Sigmoid colon (tissue), 7 donors: Measurements from ENCODE around the gene RNF144B. TPM values are rescaled to one million over a fixed set of nuclear protein-coding genes. Genes with fewer than 3 reads are reported as not detected.

Source experiments
- DNase-seq: peaks from one replicate; pipeline ENCODE4 v3.0.0-alpha.2; 2019
- H3K27ac ChIP-seq, 4 donors: fragments of 200-600 bp; sonication (generic); one replicate each; pipeline ENCODE4 v1.5.1; 2016 to 2019; ENCODE audit warnings: mild to moderate bottlenecking in 1 of 4
- H3K27me3 ChIP-seq, 3 donors: fragments of 200-600 bp; sonication (generic); one replicate each; pipeline ENCODE4 v1.5.1; 2019; ENCODE audit warnings: mild to moderate bottlenecking in 1 of 3
- H3K36me3 ChIP-seq, 4 donors: fragments of 200-600 bp; sonication (generic); one replicate each; pipeline ENCODE4 v1.5.1; 2016 to 2019
- H3K4me1 ChIP-seq, 4 donors: fragments of 200-600 bp; sonication (generic); one replicate each; pipeline ENCODE4 v1.5.1; 2017 to 2019
- H3K4me3 ChIP-seq, 4 donors: fragments of 200-600 bp; sonication (generic); one replicate each; pipeline ENCODE4 v1.5.1; 2017 to 2019; ENCODE audit warnings: mild to moderate bottlenecking in 2 of 4, moderate library complexity in 1 of 4
- H3K9me3 ChIP-seq, 4 donors: fragments of 200-600 bp in 3 of 4; sonication (generic) in 3 of 4; one replicate each; pipeline versions ENCODE4 v1.5.1 to v1.6.1; 2013 to 2019
- CTCF ChIP-seq, 4 experiments: fragments of 450-650 bp in 3 of 4; fragments of 200-600 bp in 1 of 4; IDR thresholded peaks; one replicate each; pipeline ENCODE4 v1.5.1; 2016 to 2019; ENCODE audit warnings: antibody characterized with exemption in 4 of 4, mild to moderate bottlenecking in 3 of 4, moderate library complexity in 2 of 4
- EP300 ChIP-seq, 4 donors: sonication (generic); formaldehyde crosslinking; IDR thresholded peaks; one replicate each; pipeline ENCODE4 v1.6.1; 2017; ENCODE audit warnings: antibody characterized with exemption in 4 of 4
- POLR2A ChIP-seq, 2 donors: fragments of 450-650 bp; IDR thresholded peaks; one replicate each; pipeline ENCODE4 v1.6.1; 2016; ENCODE audit warnings: antibody characterized with exemption in 2 of 2, mild to moderate bottlenecking in 2 of 2, moderate library complexity in 2 of 2
- POLR2AphosphoS5 ChIP-seq, 4 donors: sonication (generic); formaldehyde crosslinking; IDR thresholded peaks; one replicate each; pipeline ENCODE4 v1.6.1; 2017; ENCODE audit warnings: antibody characterized with exemption in 4 of 4
- WGBS, 2 donors: extraction: QIAGEN DNeasy Blood & Tissue Kit; methylation state at CpG; one replicate each; pipeline ENCODE4 v1.1.7; 2013; 5-methylcytosine and 5-hydroxymethylcytosine counted together
- intact Hi-C: fragments of 100-400 bp; cut with DNase I; formaldehyde crosslinking; loops from one replicate; pipeline ENCODE4 v1.15.1; 2023
- polyA plus RNA-seq, 3 donors: library from polyadenylated mRNA; stranded (reverse); fragments of 200-250 nt; gene quantifications; one replicate each; pipeline ENCODE4 v1.2.3, GENCODE V29; 2013
- total RNA-seq, 4 donors: library from RNA; depleted of rRNA; stranded (reverse); fragments of >200 nt; gene quantifications; one replicate each; pipeline ENCODE4 v1.1.0, GENCODE V29; 2016
- donor health status: healthy with polysubstance abuse.
- donor health status: Bipolar disorder and iron deficiency.
- donor health status: healthy.

Gene RNF144B
- total and polyA plus RNA-seq, 7 donors: 1.2 to 14.8 (median 4.6) TPM

- intact Hi-C loops: no loop called here
- no peak overlapping the region for H3K27ac ChIP-seq
- TF ChIP-seq POLR2AphosphoS5 (IDR thresholded peaks at IDR 0.05) (no peak), CTCF (IDR thresholded peaks at IDR 0.05) (no peak), EP300 (IDR thresholded peaks at IDR 0.05) (no peak), POLR2A (IDR thresholded peaks at IDR 0.05) (no peak)
- no peak overlapping the region for H3K4me3 ChIP-seq
- H3K4me1 ChIP-seq: peaks cover 0 to 16% (median 16%) of the 10 kb centered on the region in 4 donors
- no peak for DNase-seq
- H3K36me3 ChIP-seq: no peaks in the 10 kb centered on the region
- no peaks in the 10 kb centered on the region for H3K9me3 ChIP-seq
- WGBS, 2 donors: 84 to 91% methylated on average over 1 of the region's 1 CpG
- H3K27me3 ChIP-seq: no peaks in the 10 kb centered on the region
Observed at GRCh38 chr6:18412644-18413043, 25.5 kb downstream of the RNF144B start.

- Histone ChIP-seq H3K9me3 (no peaks in the 10 kb centered on the region), H3K4me1 (peaks cover 0 to 16% (median 16%) of the 10 kb centered on the region in 4 donors), H3K27ac (no peak overlapping the region), H3K27me3 (no peaks in the 10 kb centered on the region), H3K4me3 (no peak overlapping the region), H3K36me3 (no peaks in the 10 kb centered on the region)
- no peak for TF ChIP-seq POLR2A (IDR thresholded peaks at IDR 0.05)
- TF ChIP-seq CTCF (IDR thresholded peaks at IDR 0.05): no peak
- TF ChIP-seq EP300 (IDR thresholded peaks at IDR 0.05): no peak
- TF ChIP-seq POLR2AphosphoS5 (IDR thresholded peaks at IDR 0.05): no peak
- 86 to 95% methylated on average over 4 of the region's 4 CpGs for WGBS, 2 donors
- intact Hi-C loops: no loop called here
- no peak for DNase-seq
Observed at GRCh38 chr6:18413381-18413780, 26.2 kb downstream of the RNF144B start.

- Histone ChIP-seq H3K27me3 (no peaks in the 10 kb centered on the region), H3K4me1 (peaks cover 0 to 16% (median 16%) of the 10 kb centered on the region in 4 donors), H3K4me3 (no peak overlapping the region), H3K36me3 (no peaks in the 10 kb centered on the region), H3K27ac (no peak overlapping the region), H3K9me3 (no peaks in the 10 kb centered on the region)
- WGBS, 2 donors: 80 to 94% methylated on average over 1 of the region's 1 CpG
- DNase-seq: no peak
- intact Hi-C loops: no loop called here
- TF ChIP-seq EP300 (IDR thresholded peaks at IDR 0.05) (no peak), POLR2A (IDR thresholded peaks at IDR 0.05) (no peak), POLR2AphosphoS5 (IDR thresholded peaks at IDR 0.05) (no peak), CTCF (IDR thresholded peaks at IDR 0.05) (no peak)
Observed at GRCh38 chr6:18414116-18414515, 27.0 kb downstream of the RNF144B start.

- Histone ChIP-seq H3K27ac (peak overlapping the region; percentile 5 to 75 (median 68)), H3K4me1 (peaks cover 0 to 16% (median 16%) of the 10 kb centered on the region in 4 donors), H3K4me3 (no peak overlapping the region), H3K36me3 (no peaks in the 10 kb centered on the region), H3K27me3 (no peaks in the 10 kb centered on the region), H3K9me3 (no peaks in the 10 kb centered on the region)
- WGBS, 2 donors: 94 to 97% methylated on average over 11 of the region's 11 CpGs
- no peak for DNase-seq
- intact Hi-C loops: no loop called here
- no peak for TF ChIP-seq POLR2A (IDR thresholded peaks at IDR 0.05)
- TF ChIP-seq POLR2AphosphoS5 (IDR thresholded peaks at IDR 0.05): no peak
- no peak for TF ChIP-seq CTCF (IDR thresholded peaks at IDR 0.05)
- no peak for TF ChIP-seq EP300 (IDR thresholded peaks at IDR 0.05)
Observed at GRCh38 chr6:18415207-18415606, 28.1 kb downstream of the RNF144B start.
